ENCODE results near the gene ZDHHC8. TPM values are rescaled to one million over a fixed set of nuclear protein-coding genes. Genes with fewer than 3 reads are reported as not detected.

The ZDHHC8 gene
- total and polyA plus RNA-seq, 2 experiments from 2014 or later = 30.3 to 53.4 TPM

DNA sequence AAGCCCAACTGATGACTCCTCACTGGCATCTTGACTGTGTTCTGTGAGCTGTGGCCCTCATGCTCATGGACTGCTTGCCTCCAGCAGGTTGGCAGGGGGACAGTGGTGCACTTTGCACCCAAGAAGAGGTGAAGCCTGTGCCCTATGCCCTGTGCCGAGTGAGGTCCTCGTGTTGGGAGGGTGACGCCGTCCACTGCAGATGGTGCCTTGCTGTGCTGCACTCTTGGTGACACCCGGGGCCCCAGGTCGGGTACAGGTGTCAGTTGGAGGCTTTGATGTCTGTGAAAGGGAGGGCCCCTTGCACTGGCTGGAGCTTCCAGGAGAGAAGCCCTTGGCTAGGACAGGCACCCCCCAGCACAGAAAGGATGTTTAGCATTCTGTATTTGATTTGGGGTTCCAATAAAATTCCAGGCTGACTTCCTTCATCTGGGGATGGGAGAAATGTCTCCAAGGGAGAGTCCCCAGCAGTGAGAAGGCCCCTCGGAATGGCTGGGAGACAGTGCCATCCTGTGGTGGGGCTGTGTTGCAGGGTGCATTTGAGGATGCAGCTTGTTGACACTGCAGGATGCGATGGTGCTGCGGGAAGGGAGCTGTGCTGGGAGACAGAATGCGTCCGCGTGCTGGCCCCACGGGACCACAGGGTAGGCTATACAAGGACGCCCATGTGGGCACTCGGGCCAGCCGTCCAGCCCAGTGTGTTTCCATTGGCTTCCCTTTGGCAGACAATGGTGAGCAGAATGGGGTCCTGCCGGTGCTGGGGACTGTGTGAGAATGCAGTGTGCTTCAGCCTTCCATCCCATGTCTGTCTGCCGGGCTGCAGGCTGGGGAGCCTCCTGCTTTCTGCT, 2.5 kb upstream of the ZDHHC8 start:
- H3K27me3 ChIP-seq = no peaks in the 10 kb centered on the region
- peak; percentile 47 for TF ChIP-seq CTCF (IDR thresholded peaks at IDR 0.05; ENCODE audit: low read depth, low read length)
- peak; percentile 13 to 46 for DNase-seq (ENCODE audit: low read depth in 1 of 2, low spot score in 1 of 2)
- H3K4me3 ChIP-seq = no peak overlapping the region
- H3K27ac ChIP-seq = peak overlapping the region; percentile 77
- peaks cover 9% of the 10 kb centered on the region for H3K4me1 ChIP-seq (ENCODE audit: low read depth)
- H3K9me3 ChIP-seq (ENCODE audit: low read depth) = no peaks in the 10 kb centered on the region
- peaks cover 23% of the 10 kb centered on the region for H3K36me3 ChIP-seq

DNA sequence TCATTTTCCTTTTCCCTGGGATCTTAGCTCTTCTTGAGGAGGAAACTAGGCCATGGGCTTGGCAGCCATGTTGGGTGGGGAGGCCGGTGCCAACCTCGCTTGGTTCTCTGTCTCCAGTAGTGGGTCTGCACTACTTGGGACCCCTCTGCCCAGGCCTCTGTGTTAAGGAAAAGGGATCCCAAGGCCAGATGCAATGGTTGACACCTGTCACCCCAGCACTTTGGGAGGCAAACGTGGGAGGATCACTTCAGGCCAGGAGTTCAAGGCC, 1.9 kb upstream of the ZDHHC8 start:
- Histone ChIP-seq H3K4me3 (no peak overlapping the region), H3K9me3 (ENCODE audit: low read depth) (no peaks in the 10 kb centered on the region), H3K27ac (peak overlapping the region; percentile 54), H3K27me3 (no peaks in the 10 kb centered on the region), H3K36me3 (peaks cover 22% of the 10 kb centered on the region), H3K4me1 (ENCODE audit: low read depth) (peaks cover 9% of the 10 kb centered on the region)
- no peak for TF ChIP-seq CTCF (IDR thresholded peaks at IDR 0.05; ENCODE audit: low read depth, low read length)
- DNase-seq (ENCODE audit: low read depth in 1 of 2, low spot score in 1 of 2) = no peak

GRCh38 chr22:20130319-20130718, 1.3 kb upstream of the ZDHHC8 start:
- TF ChIP-seq CTCF (IDR thresholded peaks at IDR 0.05; ENCODE audit: low read depth, low read length) = no peak
- Histone ChIP-seq H3K27ac (peak overlapping the region; percentile 91), H3K36me3 (peaks cover 21% of the 10 kb centered on the region), H3K9me3 (ENCODE audit: low read depth) (no peaks in the 10 kb centered on the region), H3K27me3 (no peaks in the 10 kb centered on the region), H3K4me1 (ENCODE audit: low read depth) (peaks cover 11% of the 10 kb centered on the region), H3K4me3 (no peak overlapping the region)
- DNase-seq (ENCODE audit: low read depth in 1 of 2, low spot score in 1 of 2) = no peak

GRCh38 chr22:20130731-20131596, 640 bp upstream of the ZDHHC8 start:
- H3K27me3 ChIP-seq = no peaks in the 10 kb centered on the region
- H3K4me1 ChIP-seq (ENCODE audit: low read depth) = peaks cover 17% of the 10 kb centered on the region
- peaks cover 15% of the 10 kb centered on the region for H3K36me3 ChIP-seq
- peak overlapping the region; percentile 91 for H3K27ac ChIP-seq
- no peaks in the 10 kb centered on the region for H3K9me3 ChIP-seq (ENCODE audit: low read depth)
- peak overlapping the region; percentile 98 for H3K4me3 ChIP-seq
- DNase-seq (ENCODE audit: low read depth in 1 of 2, low spot score in 1 of 2) = peak; percentile 88 to 93
- no peak for TF ChIP-seq CTCF (IDR thresholded peaks at IDR 0.05; ENCODE audit: low read depth, low read length)

DNA sequence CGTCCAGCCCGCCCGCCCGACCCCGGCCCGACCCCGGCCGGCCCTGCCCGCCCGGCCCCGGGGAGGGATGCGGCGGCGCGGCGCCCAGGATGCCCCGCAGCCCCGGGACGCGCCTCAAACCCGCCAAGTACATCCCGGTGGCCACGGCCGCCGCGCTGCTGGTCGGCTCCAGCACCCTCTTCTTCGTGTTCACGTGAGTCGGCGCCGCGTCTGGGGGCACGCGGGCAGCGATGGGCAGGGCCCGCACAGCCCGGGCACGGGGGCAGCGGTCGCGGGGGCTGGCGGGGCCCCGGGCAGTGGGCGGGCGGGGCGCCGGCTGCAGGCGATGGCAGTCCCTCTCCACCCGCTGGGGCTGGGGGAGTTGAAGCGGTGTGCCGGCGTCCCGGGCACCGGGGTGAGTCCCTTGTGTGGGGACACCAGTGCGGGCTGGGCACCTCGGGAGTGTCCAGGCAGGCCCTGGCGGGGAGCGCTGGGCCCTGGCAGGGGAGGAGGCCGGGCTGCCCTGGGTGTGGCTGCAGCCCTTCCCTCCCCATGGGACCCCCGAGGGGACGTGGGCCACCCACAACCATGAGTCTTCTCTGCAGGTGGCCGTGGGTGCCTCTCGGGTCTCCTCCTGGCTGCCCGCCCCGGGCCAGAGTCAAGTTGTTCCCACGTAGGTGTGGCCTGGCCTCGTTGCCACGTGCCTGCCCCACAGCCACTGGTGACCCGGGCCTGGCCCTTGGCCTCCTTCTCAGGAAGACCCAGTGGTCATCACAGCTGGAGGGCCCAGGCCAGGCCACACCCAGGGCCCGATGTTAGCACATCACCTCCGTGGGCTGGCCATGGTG, 468 bp downstream of the ZDHHC8 start:
- no peaks in the 10 kb centered on the region for H3K9me3 ChIP-seq (ENCODE audit: low read depth)
- no peaks in the 10 kb centered on the region for H3K27me3 ChIP-seq
- H3K4me3 ChIP-seq = peak overlapping the region; percentile 98
- H3K4me1 ChIP-seq (ENCODE audit: low read depth) = peaks cover 23% of the 10 kb centered on the region
- no peak for DNase-seq (ENCODE audit: low read depth in 1 of 2, low spot score in 1 of 2)
- H3K36me3 ChIP-seq = peaks cover 8% of the 10 kb centered on the region
- TF ChIP-seq CTCF (IDR thresholded peaks at IDR 0.05; ENCODE audit: low read depth, low read length) = no peak
- H3K27ac ChIP-seq = peak overlapping the region; percentile 20
